HEK293 (cell line): Measurements from ENCODE around the gene PPP1R10.

Experiments
- CTCF ChIA-PET: fragments of 350-600 bp; formaldehyde crosslinking; extraction: SDS; loops from one replicate; lab custom pipeline; 2021; ENCODE audit warnings: antibody characterized with exemption; lab: Yijun Ruan, JAX
- POLR2A ChIA-PET: fragments of 300-600 bp; formaldehyde crosslinking; extraction: SDS; loops from one replicate; lab custom pipeline; 2020; ENCODE audit warnings: antibody characterized with exemption, inconsistent platforms; lab: Yijun Ruan, JAX
- H3K27ac ChIP-seq: fragments of 200-500 bp; sonication (Bioruptor generic); 2 replicates; pipeline ENCODE4 v1.5.1; 2014; ENCODE audit warnings: low read depth, low read length, control low read depth, inconsistent platforms; ENCODE audit errors: extremely low read depth
- H3K36me3 ChIP-seq, 2 experiments: fragments of 200-500 bp in 1 of 2; sonication (Bioruptor generic) in 1 of 2; 1 replicate in 1 of 2; 2 replicates in 1 of 2; pipeline ENCODE4 v1.5.1; 2014 to 2017; ENCODE audit warnings: inconsistent platforms in 2 of 2, low read length in 2 of 2; ENCODE audit not compliant: control insufficient read depth in 2 of 2, insufficient read depth in 1 of 2
- H3K4me1 ChIP-seq: fragments of 200-500 bp; sonication (Bioruptor generic); 2 replicates; pipeline ENCODE4 v1.5.1; 2014; ENCODE audit warnings: mild to moderate bottlenecking, low read length, inconsistent platforms; ENCODE audit not compliant: control insufficient read depth, insufficient read depth
- H3K4me3 ChIP-seq: 2 replicates; pipeline ENCODE4 v1.5.1; 2011; ENCODE audit warnings: low read depth, mild to moderate bottlenecking, control low read depth, low read length, moderate library complexity
- H3K9me3 ChIP-seq: fragments of 200-500 bp; sonication (Bioruptor generic); 2 replicates; pipeline ENCODE4 v1.5.1; 2014; ENCODE audit warnings: low read depth, low read length, inconsistent platforms; ENCODE audit not compliant: control insufficient read depth, insufficient read depth
- EGR2 ChIP-seq: fragments of 450-650 bp; formaldehyde crosslinking; IDR thresholded peaks from 2 replicates; pipeline ENCODE4 v1.5.1; 2016; ENCODE audit warnings: low read depth, missing biosample characterization, missing genetic modification characterization
- KLF8 ChIP-seq: fragments of 450-650 bp; formaldehyde crosslinking; IDR thresholded peaks from 2 replicates; pipeline ENCODE4 v1.5.1; 2016; ENCODE audit warnings: missing biosample characterization, missing genetic modification characterization
- TSHZ1 ChIP-seq: fragments of 450-650 bp; formaldehyde crosslinking; IDR thresholded peaks from 2 replicates; pipeline ENCODE4 v1.5.1; 2016; ENCODE audit warnings: missing biosample characterization, missing genetic modification characterization, borderline replicate concordance
- ZBTB20 ChIP-seq: fragments of 450-650 bp; formaldehyde crosslinking; IDR thresholded peaks from 2 replicates; pipeline ENCODE4 v1.5.1; 2016; ENCODE audit warnings: missing biosample characterization, missing genetic modification characterization
- ZFHX2 ChIP-seq: fragments of 450-650 bp; formaldehyde crosslinking; conservative IDR thresholded peaks from 2 replicates; pipeline ENCODE4 v1.5.1; 2016; ENCODE audit warnings: missing biosample characterization, missing genetic modification characterization
- ZNF155 ChIP-seq: fragments of 450-650 bp; formaldehyde crosslinking; IDR thresholded peaks from 2 replicates; pipeline ENCODE4 v1.5.1; 2016; ENCODE audit warnings: missing biosample characterization, missing genetic modification characterization
- ZNF18 ChIP-seq: fragments of 450-650 bp; formaldehyde crosslinking; IDR thresholded peaks from 2 replicates; pipeline ENCODE4 v1.5.1; 2016; ENCODE audit warnings: missing biosample characterization, missing genetic modification characterization
- ZNF248 ChIP-seq: fragments of 450-650 bp; formaldehyde crosslinking; IDR thresholded peaks from 2 replicates; pipeline ENCODE4 v1.5.1; 2017; ENCODE audit warnings: missing biosample characterization, missing genetic modification characterization
- ZNF280C ChIP-seq: fragments of 450-650 bp; formaldehyde crosslinking; IDR thresholded peaks from 2 replicates; pipeline ENCODE4 v1.5.1; 2016; ENCODE audit warnings: missing biosample characterization, missing genetic modification characterization
- ZNF433 ChIP-seq: fragments of 450-650 bp; formaldehyde crosslinking; IDR thresholded peaks from 2 replicates; pipeline ENCODE4 v1.5.1; 2016; ENCODE audit warnings: missing biosample characterization, missing genetic modification characterization, low read depth
- ZNF473 ChIP-seq: fragments of 450-650 bp; formaldehyde crosslinking; IDR thresholded peaks from 2 replicates; pipeline ENCODE4 v1.5.1; 2017; ENCODE audit warnings: missing biosample characterization, missing genetic modification characterization
- ZNF510 ChIP-seq: fragments of 450-650 bp; formaldehyde crosslinking; IDR thresholded peaks from 2 replicates; pipeline ENCODE4 v1.5.1; 2018; ENCODE audit warnings: mild to moderate bottlenecking, missing genetic modification characterization, missing biosample characterization; ENCODE audit not compliant: insufficient replicate concordance
- ZNF518A ChIP-seq: fragments of 450-650 bp; formaldehyde crosslinking; conservative IDR thresholded peaks from 2 replicates; pipeline ENCODE4 v1.5.1; 2016; ENCODE audit warnings: low read depth, missing biosample characterization, missing genetic modification characterization
- ZNF544 ChIP-seq: fragments of 450-650 bp; formaldehyde crosslinking; IDR thresholded peaks from 2 replicates; pipeline ENCODE4 v1.5.0; 2017; ENCODE audit warnings: missing biosample characterization, missing genetic modification characterization
- ZNF560 ChIP-seq: fragments of 450-650 bp; formaldehyde crosslinking; IDR thresholded peaks from 2 replicates; pipeline ENCODE4 v1.5.1; 2017; ENCODE audit warnings: missing biosample characterization, missing genetic modification characterization, borderline replicate concordance
- ZNF580 ChIP-seq: fragments of 450-650 bp; formaldehyde crosslinking; IDR thresholded peaks from 2 replicates; pipeline ENCODE4 v1.5.1; 2016; ENCODE audit warnings: missing biosample characterization, missing genetic modification characterization

Gene PPP1R10

GRCh38 chr6:30611856-30612194 lies 5.2 kb downstream of the PPP1R10 start (continued):
- no peak for TF ChIP-seq TSHZ1 (tag by site-specific recombination)
- no peak for TF ChIP-seq ZNF518A (tag by site-specific recombination)
- no peak for TF ChIP-seq ZNF580 (tag by site-specific recombination)

GRCh38 chr6:30611150-30611855 lies 5.7 kb downstream of the PPP1R10 start:
- Histone ChIP-seq H3K4me3 (no peak overlapping the region), H3K4me1 (peaks cover 18% of the 10 kb centered on the region), H3K27ac (peak overlapping the region; percentile 10; the same call in 1 of the 2 replicates), H3K36me3 (peaks cover 31 to 59% of the 10 kb centered on the region in 2 experiments), H3K9me3 (no peaks in the 10 kb centered on the region)
- TF ChIP-seq ZNF510 (tag by site-specific recombination) (no peak), ZNF155 (tag by site-specific recombination) (no peak), ZNF18 (tag by site-specific recombination) (no peak), ZBTB20 (tag by site-specific recombination) (no peak), ZNF248 (tag by site-specific recombination) (no peak), ZNF280C (tag by site-specific recombination) (no peak), ZNF560 (tag by site-specific recombination) (no peak), ZNF473 (no peak), ZNF433 (tag by site-specific recombination) (no peak), EGR2 (0 out of 2 replicates have a peak, but pooled peaks have one; percentile 23), ZNF544 (no peak), KLF8 (tag by site-specific recombination) (no peak), ZFHX2 (tag by site-specific recombination) (peak; percentile 42)
- ChIA-PET POLR2A (interaction anchor here (0.9 to 4.8 kb wide), 7 partner anchors 11 to 107 kb away, joined by 3 to 197 read pairs (median 25); partner anchors contain the start of genes DHX16, MDC1 and PRR3), CTCF (interaction anchor here (0.6 to 2.6 kb wide), 10 partner anchors 14 to 128 kb away, joined by 3 to 29 read pairs (median 6); partner anchors contain the start of gene C6orf136)
